Pancreas (tissue), 10 donors: Measurements from ENCODE around the gene SLC28A1. TPM values are rescaled to one million over a fixed set of nuclear protein-coding genes. Genes with fewer than 3 reads are reported as not detected.
A peak's percentile ranks its signal among the peaks of the same experiment; 100 is the strongest.

Source experiments
- ATAC-seq, 4 donors: fragments of 200-7000 bp; cut with Tn5 transposase; one replicate each; pipeline versions ENCODE4 v1.8.0 to v1.9.1; 2020; ENCODE audit warnings: mild to moderate bottlenecking in 4 of 4, moderate library complexity in 4 of 4
- DNase-seq, 6 donors: peaks; one replicate each; pipeline ENCODE4 v3.0.0-alpha.2; 2020
- FAIRE-seq: peaks from 2 replicates; lab custom pipeline; 2012; peaks lifted over from hg19 to GRCh38; lab: Jason Lieb, UNC
- H3K27ac ChIP-seq, 4 donors: fragments of 200-600 bp; sonication (generic); 1 replicate in 3 of 4; 2 replicates in 1 of 4; pipeline versions ENCODE4 v1.5.0 to v1.8.0; 2020
- H3K27me3 ChIP-seq, 4 donors: fragments of 200-600 bp; one replicate each; pipeline ENCODE4 v1.8.0; 2021
- H3K36me3 ChIP-seq, 3 donors: fragments of 200-600 bp; sonication (generic) in 1 of 3; one replicate each; pipeline versions ENCODE4 v1.5.0 to v1.8.0; 2020 to 2021
- H3K4me1 ChIP-seq, 3 donors: fragments of 200-600 bp; one replicate each; pipeline ENCODE4 v1.8.0; 2021
- H3K4me3 ChIP-seq, 4 donors: fragments of 200-600 bp; sonication (generic) in 2 of 4; one replicate each; pipeline versions ENCODE4 v1.5.0 to v1.8.0; 2020 to 2021
- H3K9me3 ChIP-seq, 4 donors: fragments of 200-600 bp; one replicate each; pipeline ENCODE4 v1.8.0; 2021
- CTCF ChIP-seq, 4 donors: fragments of 200-600 bp; sonication (generic) in 3 of 4; IDR thresholded peaks; one replicate each; pipeline versions ENCODE4 v1.5.0 to v1.8.0; 2021; ENCODE audit warnings: antibody characterized with exemption in 4 of 4
- WGBS, 2 donors: extraction: QIAGEN DNeasy Blood & Tissue Kit; methylation state at CpG; one replicate each; pipeline ENCODE4 v1.1.7; 2013; 5-methylcytosine and 5-hydroxymethylcytosine counted together
- intact Hi-C, 3 donors: fragments of 100-400 bp; cut with DNase I; formaldehyde crosslinking; loops; one replicate each; pipeline versions ENCODE4 v1.11.1 to v1.14.2; 2022
- polyA plus RNA-seq, 2 donors: library from polyadenylated mRNA; stranded (reverse); fragments of 200-250 nt; gene quantifications; one replicate each; pipeline ENCODE4 v1.2.3, GENCODE V29; 2013
- total RNA-seq, 6 donors: library from RNA; stranded (reverse); fragmentation: NEBNext Ultra II Directional in 4 of 6; extraction: Animal tissue kit (Norgen Biotek cat#: 25700) in 4 of 6; gene quantifications; one replicate each; pipeline versions ENCODE4 v1.2.1 to v1.2.4, GENCODE V29; 2021 to 2023
- donor health status: healthy with polysubstance abuse.
- donor health status: DM: no; HTN: no; CAD: no; lungs with moderate emphysema.
- donor health status: DM: no; HTN: no; CAD: no.
- donor health status: control.
- donor health status: control.
- donor health status: Bipolar disorder and iron deficiency.
- donor health status: DM: yes; HTN: yes; CAD: no.
- donor health status: DM: no; HTN: no; CAD: no.
- donor health status: DM: no; HTN: no; CAD: no.
- donor health status: DM: yes; HTN: yes; CAD: no.

The SLC28A1 gene
- total and polyA plus RNA-seq, 8 donors = 0.02 to 0.21 (median 0.11) TPM; not detected in 3

GRCh38 chr15:84981054-84981710 is 96.7 kb downstream of the SLC28A1 start:
- no peaks in the 10 kb centered on the region for H3K27me3 ChIP-seq
- TF ChIP-seq CTCF (IDR thresholded peaks at IDR 0.05) = peak in 2 of 4 donors; percentile 27 to 29
- no peaks in the 10 kb centered on the region for H3K36me3 ChIP-seq
- ATAC-seq (peak; percentile 76 to 92 (median 90)), FAIRE-seq (no peak), DNase-seq (peak; percentile 92 to 99 (median 97))
- WGBS, 2 donors = 0% methylated on average over 49 to 75 of the region's 75 CpGs
- intact Hi-C loops = no loop called here
- H3K27ac ChIP-seq = peak overlapping the region; percentile 78 to 96 (median 88)
- H3K4me3 ChIP-seq = peak overlapping the region; percentile 74 to 91 (median 76)
- H3K4me1 ChIP-seq = peaks cover 0 to 20% (median 13%) of the 10 kb centered on the region in 3 donors
- H3K9me3 ChIP-seq = no peaks in the 10 kb centered on the region

GRCh38 chr15:84981711-84982300 is 97.3 kb downstream of the SLC28A1 start, which contains the start of gene PDE8A:
Gene PDE8A (plus strand): TSS chr15:84981856. CDS start chr15:84982163, 307 bp downstream.
- H3K36me3 ChIP-seq = no peaks in the 10 kb centered on the region
- H3K4me3 ChIP-seq = peak within 1 kb of the TSS; percentile 74 to 91 (median 76)
- H3K27ac ChIP-seq = peak within 1 kb of the TSS; percentile 78 to 96 (median 88)
- WGBS, 2 donors = 0 to 1% methylated on average over 32 to 95 of the region's 95 CpGs
- intact Hi-C loops = no loop called here
- H3K27me3 ChIP-seq = no peaks in the 10 kb centered on the region
- DNase-seq (peak in 4 of 6 donors; percentile 51 to 89 (median 66)), ATAC-seq (peak in 1 of 4 donors; percentile 8), FAIRE-seq (no peak)
- peaks cover 0 to 20% (median 13%) of the 10 kb centered on the region in 3 donors for H3K4me1 ChIP-seq
- no peak for TF ChIP-seq CTCF (IDR thresholded peaks at IDR 0.05)
- no peaks in the 10 kb centered on the region for H3K9me3 ChIP-seq

GRCh38 chr15:84982301-84982920 is 97.9 kb downstream of the SLC28A1 start:
- peak overlapping the region; percentile 78 to 96 (median 88) for H3K27ac ChIP-seq

GRCh38 chr15:84983294-84983693 is 98.8 kb downstream of the SLC28A1 start:
- intact Hi-C loops = no loop called here
- no peak for TF ChIP-seq CTCF (IDR thresholded peaks at IDR 0.05)
- WGBS, 2 donors = 5 to 11% methylated on average over 4 of the region's 4 CpGs
- FAIRE-seq (no peak), DNase-seq (no peak), ATAC-seq (no peak)
- Histone ChIP-seq H3K27me3 (no peaks in the 10 kb centered on the region), H3K27ac (peak overlapping the region; percentile 78 to 96 (median 88)), H3K4me3 (peak overlapping the region in 3 of 4 donors; percentile 74 to 91 (median 76)), H3K36me3 (no peaks in the 10 kb centered on the region), H3K9me3 (no peaks in the 10 kb centered on the region), H3K4me1 (peaks cover 0 to 20% (median 13%) of the 10 kb centered on the region in 3 donors)

More at GRCh38 chr15:84982301-84982920, 97.9 kb downstream of the SLC28A1 start:
- Histone ChIP-seq H3K4me1 (peaks cover 0 to 20% (median 13%) of the 10 kb centered on the region in 3 donors), H3K4me3 (peak overlapping the region; percentile 74 to 91 (median 76)), H3K27me3 (no peaks in the 10 kb centered on the region), H3K9me3 (no peaks in the 10 kb centered on the region), H3K36me3 (no peaks in the 10 kb centered on the region)
- peak in 1 of 4 donors; percentile 4 for ATAC-seq
- FAIRE-seq = no peak
- intact Hi-C loops = no loop called here
- TF ChIP-seq CTCF (IDR thresholded peaks at IDR 0.05) = no peak
- WGBS, 2 donors = 0 to 1% methylated on average over 42 to 46 of the region's 46 CpGs
- peak; percentile 32 to 81 (median 58) for DNase-seq
